Activated CD8-positive, alpha-beta memory T cell treated with anti-CD3 and anti-CD28 coated beads, Interleukin-2, amount 10 ng/mL, durations not matched to agents 7 days and 5 days (primary cell): Measurements from ENCODE around the gene PPHLN1. TPM values are rescaled to one million over a fixed set of nuclear protein-coding genes. Genes with fewer than 3 reads are reported as not detected.
A peak's percentile ranks its signal among the peaks of the same experiment; 100 is the strongest.

Source experiments
- ATAC-seq: fragments of 150-1000 bp; cut with Tn5 transposase; one replicate; pipeline ENCODE4 v1.10.0; 2021; ENCODE audit warnings: moderate library complexity
- CTCF ChIA-PET: fragments of 350-600 bp; sonication (Branson Sonifier 250); formaldehyde crosslinking; loops from one replicate; lab custom pipeline; 2021; ENCODE audit warnings: antibody characterized with exemption; lab: Charles Lee
- DNase-seq: peaks from one replicate; pipeline ENCODE4 v3.0.0-alpha.2; 2020
- H3K27ac Mint-ChIP-seq: one replicate; pipeline ENCODE4 v1.8.0; 2021; ENCODE audit warnings: mild to moderate bottlenecking, mixed read lengths
- H3K27me3 Mint-ChIP-seq: one replicate; pipeline ENCODE4 v1.8.0; 2021; ENCODE audit warnings: mixed read lengths
- H3K36me3 Mint-ChIP-seq: one replicate; pipeline ENCODE4 v1.8.0; 2021; ENCODE audit warnings: mild to moderate bottlenecking, mixed read lengths
- H3K4me1 Mint-ChIP-seq: one replicate; pipeline ENCODE4 v1.8.0; 2021; ENCODE audit warnings: mixed read lengths
- H3K4me3 Mint-ChIP-seq: one replicate; pipeline ENCODE4 v1.8.0; 2021; ENCODE audit warnings: mild to moderate bottlenecking, moderate library complexity, mixed read lengths
- H3K9me3 Mint-ChIP-seq: one replicate; pipeline ENCODE4 v1.8.0; 2022; ENCODE audit warnings: low read depth, mixed read lengths
- total RNA-seq, 2 experiments: library from RNA; stranded (reverse); gene quantifications; one replicate each; pipeline ENCODE4 v1.2.3, GENCODE V29; 2021

PPHLN1 gene
- total RNA-seq, 2 experiments from 2014 or later: 84.1 to 86.1 TPM

- CTCF ChIA-PET: no interaction called here
- H3K36me3 Mint-ChIP-seq: peaks cover 21% of the 10 kb centered on the region
- H3K4me3 Mint-ChIP-seq: no peak overlapping the region
- ATAC-seq: no peak
- H3K27ac Mint-ChIP-seq: no peak overlapping the region
- DNase-seq: no peak
- H3K4me1 Mint-ChIP-seq: peaks cover 4% of the 10 kb centered on the region
- no peaks in the 10 kb centered on the region for H3K9me3 Mint-ChIP-seq
- H3K27me3 Mint-ChIP-seq: no peaks in the 10 kb centered on the region
Observed at GRCh38 chr12:42396473-42397259, 70.7 kb downstream of the PPHLN1 start.

GRCh38 chr12:42402821-42403411 lies 76.9 kb downstream of the PPHLN1 start:
- no peak for ATAC-seq
- H3K4me1 Mint-ChIP-seq: peaks cover under 1% of the 10 kb centered on the region
- no peak overlapping the region for H3K27ac Mint-ChIP-seq
- H3K4me3 Mint-ChIP-seq: no peak overlapping the region
- H3K36me3 Mint-ChIP-seq: peaks cover 27% of the 10 kb centered on the region
- H3K27me3 Mint-ChIP-seq: no peaks in the 10 kb centered on the region
- H3K9me3 Mint-ChIP-seq: no peaks in the 10 kb centered on the region
- CTCF ChIA-PET: interaction anchor here (1.2 kb wide), 1 partner anchor 9 kb away, joined by 4 read pairs; no protein-coding TSS in a partner anchor
- no peak for DNase-seq

- H3K36me3 Mint-ChIP-seq: peaks cover 26% of the 10 kb centered on the region
- DNase-seq: no peak
- H3K27ac Mint-ChIP-seq: no peak overlapping the region
- H3K4me3 Mint-ChIP-seq: no peak overlapping the region
- no peaks in the 10 kb centered on the region for H3K27me3 Mint-ChIP-seq
- H3K4me1 Mint-ChIP-seq: peaks cover 1% of the 10 kb centered on the region
- H3K9me3 Mint-ChIP-seq: no peaks in the 10 kb centered on the region
- no peak for ATAC-seq
- CTCF ChIA-PET: no interaction called here
Observed at GRCh38 chr12:42407306-42407705, 81.3 kb downstream of the PPHLN1 start.

GRCh38 chr12:42409471-42409870 lies 83.5 kb downstream of the PPHLN1 start:
- no peak for ATAC-seq
- CTCF ChIA-PET: interaction anchor here (0.6 kb wide), 1 partner anchor 165 kb away, joined by 3 read pairs; no protein-coding TSS in a partner anchor
- Mint-ChIP-seq H3K4me3 (no peak overlapping the region), H3K36me3 (peaks cover 40% of the 10 kb centered on the region), H3K9me3 (no peaks in the 10 kb centered on the region), H3K27ac (no peak overlapping the region), H3K27me3 (no peaks in the 10 kb centered on the region), H3K4me1 (peaks cover 4% of the 10 kb centered on the region)
- no peak for DNase-seq

- DNase-seq (no peak), ATAC-seq (no peak)
- no peaks in the 10 kb centered on the region for H3K9me3 Mint-ChIP-seq
- no peak overlapping the region for H3K4me3 Mint-ChIP-seq
- peaks cover 4% of the 10 kb centered on the region for H3K4me1 Mint-ChIP-seq
- no peak overlapping the region for H3K27ac Mint-ChIP-seq
- H3K27me3 Mint-ChIP-seq: no peaks in the 10 kb centered on the region
- CTCF ChIA-PET: no interaction called here
- H3K36me3 Mint-ChIP-seq: peaks cover 38% of the 10 kb centered on the region
Observed at GRCh38 chr12:42410340-42410739, 84.4 kb downstream of the PPHLN1 start.

- CTCF ChIA-PET: interaction anchor here (0.7 to 0.9 kb wide), 2 partner anchors 48 to 89 kb away, joined by 3 read pairs; no protein-coding TSS in a partner anchor
- H3K4me1 Mint-ChIP-seq: peaks cover 17% of the 10 kb centered on the region
- peaks cover 18% of the 10 kb centered on the region for H3K36me3 Mint-ChIP-seq
- no peak overlapping the region for H3K4me3 Mint-ChIP-seq
- DNase-seq (no peak), ATAC-seq (no peak)
- H3K27me3 Mint-ChIP-seq: no peaks in the 10 kb centered on the region
- no peak overlapping the region for H3K27ac Mint-ChIP-seq
- no peaks in the 10 kb centered on the region for H3K9me3 Mint-ChIP-seq
Observed at GRCh38 chr12:42420395-42420794, 94.4 kb downstream of the PPHLN1 start.

- Mint-ChIP-seq H3K27me3 (no peaks in the 10 kb centered on the region), H3K36me3 (peaks cover 19% of the 10 kb centered on the region), H3K27ac (no peak overlapping the region), H3K9me3 (no peaks in the 10 kb centered on the region), H3K4me1 (peaks cover 26% of the 10 kb centered on the region), H3K4me3 (no peak overlapping the region)
- CTCF ChIA-PET: no interaction called here
- DNase-seq: no peak
- peak; percentile 42 for ATAC-seq
Observed at GRCh38 chr12:42421844-42422779, 96.1 kb downstream of the PPHLN1 start.

- ATAC-seq: no peak
- H3K27ac Mint-ChIP-seq: no peak overlapping the region
- no peak for DNase-seq
- CTCF ChIA-PET: no interaction called here
- no peaks in the 10 kb centered on the region for H3K27me3 Mint-ChIP-seq
- peaks cover 23% of the 10 kb centered on the region for H3K36me3 Mint-ChIP-seq
- H3K9me3 Mint-ChIP-seq: no peaks in the 10 kb centered on the region
- peaks cover 26% of the 10 kb centered on the region for H3K4me1 Mint-ChIP-seq
- no peak overlapping the region for H3K4me3 Mint-ChIP-seq
Observed at GRCh38 chr12:42422785-42423184, 96.8 kb downstream of the PPHLN1 start.

GRCh38 chr12:42426746-42427145 lies 100.8 kb downstream of the PPHLN1 start:
- no peak overlapping the region for H3K27ac Mint-ChIP-seq
- H3K27me3 Mint-ChIP-seq: no peaks in the 10 kb centered on the region
- H3K36me3 Mint-ChIP-seq: peaks cover 33% of the 10 kb centered on the region
- ATAC-seq: peak; percentile 58
- CTCF ChIA-PET: interaction anchor here (0.9 kb wide), 1 partner anchor 44 kb away, joined by 3 read pairs; no protein-coding TSS in a partner anchor
- H3K4me3 Mint-ChIP-seq: no peak overlapping the region
- peaks cover 16% of the 10 kb centered on the region for H3K4me1 Mint-ChIP-seq
- no peaks in the 10 kb centered on the region for H3K9me3 Mint-ChIP-seq
- DNase-seq: peak; percentile 46

- Mint-ChIP-seq H3K27ac (no peak overlapping the region), H3K36me3 (peaks cover 46% of the 10 kb centered on the region), H3K9me3 (no peaks in the 10 kb centered on the region), H3K4me1 (peaks cover 11% of the 10 kb centered on the region), H3K4me3 (no peak overlapping the region), H3K27me3 (no peaks in the 10 kb centered on the region)
- CTCF ChIA-PET: no interaction called here
- ATAC-seq (no peak), DNase-seq (no peak)
Observed at GRCh38 chr12:42428850-42429249, 102.9 kb downstream of the PPHLN1 start.

- Mint-ChIP-seq H3K27me3 (no peaks in the 10 kb centered on the region), H3K4me3 (no peak overlapping the region), H3K36me3 (peaks cover 34% of the 10 kb centered on the region), H3K9me3 (no peaks in the 10 kb centered on the region), H3K27ac (no peak overlapping the region), H3K4me1 (no peaks in the 10 kb centered on the region)
- no peak for DNase-seq
- no peak for ATAC-seq
- CTCF ChIA-PET: interaction anchor here (1.1 kb wide), 1 partner anchor 61 kb away, joined by 3 read pairs; no protein-coding TSS in a partner anchor
Observed at GRCh38 chr12:42432517-42433140, 106.7 kb downstream of the PPHLN1 start.

GRCh38 chr12:42440608-42441007 lies 114.6 kb downstream of the PPHLN1 start:
- H3K9me3 Mint-ChIP-seq: no peaks in the 10 kb centered on the region
- no peak for ATAC-seq
- no peak overlapping the region for H3K4me3 Mint-ChIP-seq

GRCh38 chr12:42442311-42442759 lies 116.4 kb downstream of the PPHLN1 start:
- no peak overlapping the region for H3K4me3 Mint-ChIP-seq
- peaks cover 42% of the 10 kb centered on the region for H3K36me3 Mint-ChIP-seq
- H3K4me1 Mint-ChIP-seq: no peaks in the 10 kb centered on the region
- H3K27me3 Mint-ChIP-seq: no peaks in the 10 kb centered on the region
- H3K27ac Mint-ChIP-seq: no peak overlapping the region
- no peaks in the 10 kb centered on the region for H3K9me3 Mint-ChIP-seq
- CTCF ChIA-PET: no interaction called here
- no peak for DNase-seq
- ATAC-seq: no peak

More at GRCh38 chr12:42440608-42441007, 114.6 kb downstream of the PPHLN1 start:
- Mint-ChIP-seq H3K36me3 (peaks cover 38% of the 10 kb centered on the region), H3K4me1 (no peaks in the 10 kb centered on the region), H3K27ac (no peak overlapping the region), H3K27me3 (no peaks in the 10 kb centered on the region)
- CTCF ChIA-PET: no interaction called here
- no peak for DNase-seq
